H9 (cell line): ENCODE data around the gene DPYD. TPM values are rescaled to one million over a fixed set of nuclear protein-coding genes. Genes with fewer than 3 reads are reported as not detected.

Experiments used
- DNase-seq: peaks from one replicate; pipeline ENCODE4 v3.0.0-alpha.2; 2017
- H2AFZ ChIP-seq: one replicate; pipeline ENCODE4 v1.6.1; 2013; ENCODE audit warnings: mild to moderate bottlenecking, low read length, control low read depth, moderate library complexity
- H2AK5ac ChIP-seq: 2 replicates; pipeline ENCODE4 v1.6.1; 2013; ENCODE audit warnings: low read length, control low read depth, mixed read lengths; ENCODE audit not compliant: insufficient read length
- H2BK120ac ChIP-seq: one replicate; pipeline ENCODE4 v1.6.1; 2013; ENCODE audit warnings: low read depth, mild to moderate bottlenecking, low read length, control low read depth, inconsistent platforms; ENCODE audit not compliant: poor library complexity, severe bottlenecking
- H2BK12ac ChIP-seq: 2 replicates; pipeline ENCODE4 v1.6.1; 2013; ENCODE audit warnings: low read length, control low read depth, mixed read lengths, low read depth; ENCODE audit not compliant: insufficient read length
- H2BK15ac ChIP-seq: 2 replicates; pipeline ENCODE4 v1.6.1; 2013; ENCODE audit warnings: low read depth, low read length, control low read depth
- H2BK20ac ChIP-seq: one replicate; pipeline ENCODE4 v1.6.1; 2013; ENCODE audit warnings: low read depth, mild to moderate bottlenecking, low read length, control low read depth, inconsistent platforms; ENCODE audit not compliant: poor library complexity, severe bottlenecking
- H2BK5ac ChIP-seq: 2 replicates; pipeline ENCODE4 v1.6.1; 2013; ENCODE audit warnings: low read length, control low read depth, mixed read lengths; ENCODE audit not compliant: insufficient read length
- H3K14ac ChIP-seq: 2 replicates; pipeline ENCODE4 v1.6.1; 2013; ENCODE audit warnings: low read length, control low read depth; ENCODE audit not compliant: insufficient read depth
- H3K18ac ChIP-seq: 2 replicates; pipeline ENCODE4 v1.6.1; 2013; ENCODE audit warnings: low read depth, mild to moderate bottlenecking, mixed read lengths, low read length, control low read depth; ENCODE audit not compliant: insufficient read length
- H3K23ac ChIP-seq: 2 replicates; pipeline ENCODE4 v1.6.1; 2013; ENCODE audit warnings: low read length, control low read depth, mixed read lengths, low read depth; ENCODE audit not compliant: insufficient read length
- H3K23me2 ChIP-seq: 2 replicates; pipeline ENCODE4 v1.6.1; 2013; ENCODE audit warnings: low read depth, mild to moderate bottlenecking, mixed read lengths, low read length, control low read depth; ENCODE audit not compliant: insufficient read length, poor library complexity, severe bottlenecking
- H3K27ac ChIP-seq: 2 replicates; pipeline ENCODE4 v1.5.1; 2013; ENCODE audit warnings: low read length, control low read depth, mixed read lengths, low read depth; ENCODE audit not compliant: insufficient read length
- H3K27me3 ChIP-seq: 2 replicates; pipeline ENCODE4 v1.6.1; 2013; ENCODE audit warnings: low read length, control low read depth, inconsistent platforms; ENCODE audit not compliant: insufficient read depth
- H3K4ac ChIP-seq: 2 replicates; pipeline ENCODE4 v1.6.1; 2013; ENCODE audit warnings: low read depth, mild to moderate bottlenecking, control low read depth, inconsistent platforms, low read length, moderate library complexity
- H3K4me1 ChIP-seq: 2 replicates; pipeline ENCODE4 v1.6.1; 2013; ENCODE audit warnings: low read length, control low read depth, inconsistent platforms; ENCODE audit not compliant: insufficient read depth
- H3K4me2 ChIP-seq: 2 replicates; pipeline ENCODE4 v1.6.1; 2013; ENCODE audit warnings: low read length, control low read depth, mixed read lengths; ENCODE audit not compliant: insufficient read length, insufficient read depth
- H3K56ac ChIP-seq: 2 replicates; pipeline ENCODE4 v1.6.1; 2013; ENCODE audit warnings: low read depth, mild to moderate bottlenecking, mixed read lengths, low read length, control low read depth; ENCODE audit not compliant: insufficient read length
- H3K79me1 ChIP-seq: 2 replicates; pipeline ENCODE4 v1.6.1; 2013; ENCODE audit warnings: low read depth, mild to moderate bottlenecking, moderate library complexity, low read length, control low read depth, inconsistent platforms; ENCODE audit not compliant: insufficient read depth, poor library complexity, severe bottlenecking
- H3K79me2 ChIP-seq: 2 replicates; pipeline ENCODE4 v1.6.1; 2013; ENCODE audit warnings: low read length, control low read depth, inconsistent platforms; ENCODE audit not compliant: insufficient read depth
- H3K9ac ChIP-seq: 2 replicates; pipeline ENCODE4 v1.6.1; 2013; ENCODE audit warnings: low read length, control low read depth, mixed read lengths; ENCODE audit not compliant: insufficient read length; ENCODE audit errors: extremely low read depth
- H3K9me3 ChIP-seq: one replicate; pipeline ENCODE4 v1.6.1; 2013; ENCODE audit warnings: low read depth, low read length, inconsistent platforms; ENCODE audit not compliant: control insufficient read depth
- H3T11ph ChIP-seq: one replicate; pipeline ENCODE4 v1.6.1; 2013; ENCODE audit warnings: mild to moderate bottlenecking, low read length, control low read depth, inconsistent platforms
- H4K20me1 ChIP-seq: one replicate; pipeline ENCODE4 v1.6.1; 2013; ENCODE audit not compliant: control insufficient read depth, insufficient read length, insufficient read depth
- H4K5ac ChIP-seq: 2 replicates; pipeline ENCODE4 v1.6.1; 2013; ENCODE audit warnings: low read depth, mild to moderate bottlenecking, mixed read lengths, low read length, control low read depth; ENCODE audit not compliant: insufficient read length
- H4K8ac ChIP-seq: replicated peaks from 2 replicates; pipeline ENCODE4 v1.6.1; 2013; ENCODE audit warnings: low read length, control low read depth, mixed read lengths, low read depth; ENCODE audit not compliant: insufficient read length
- H4K91ac ChIP-seq: 2 replicates; pipeline ENCODE4 v1.6.1; 2013; ENCODE audit warnings: low read depth, mild to moderate bottlenecking, moderate library complexity, mixed read lengths, low read length, control low read depth; ENCODE audit not compliant: insufficient read length
- H3K27ac Mint-ChIP-seq, 3 experiments: 2 replicates in 2 of 3; 3 replicates in 1 of 3; pipeline ENCODE4 v1.8.0; 2020 to 2021; ENCODE audit warnings: mixed read lengths in 3 of 3, mild to moderate bottlenecking in 1 of 3, moderate library complexity in 1 of 3
- H3K27me3 Mint-ChIP-seq: 2 replicates; pipeline ENCODE4 v1.8.0; 2021; ENCODE audit warnings: low read depth, mild to moderate bottlenecking, moderate library complexity, mixed read lengths
- H3K36me3 Mint-ChIP-seq, 3 experiments: 2 replicates in 2 of 3; 3 replicates in 1 of 3; pipeline ENCODE4 v1.8.0; 2020 to 2021; ENCODE audit warnings: low read depth in 3 of 3, mixed read lengths in 3 of 3; ENCODE audit not compliant: insufficient read depth in 1 of 3
- H3K4me1 Mint-ChIP-seq, 2 experiments: 2 replicates each; pipeline ENCODE4 v1.8.0; 2020; ENCODE audit warnings: mixed read lengths in 2 of 2
- H3K4me3 Mint-ChIP-seq, 2 experiments: 2 replicates in 1 of 2; 3 replicates in 1 of 2; pipeline ENCODE4 v1.8.0; 2020 to 2021; ENCODE audit warnings: mild to moderate bottlenecking in 2 of 2, mixed read lengths in 2 of 2, moderate library complexity in 1 of 2
- H3K9me3 Mint-ChIP-seq, 2 experiments: 2 replicates in 1 of 2; 3 replicates in 1 of 2; pipeline ENCODE4 v1.8.0; 2020; ENCODE audit warnings: mild to moderate bottlenecking in 2 of 2, mixed read lengths in 2 of 2, moderate library complexity in 1 of 2
- WGBS: extraction: QIAGEN DNeasy Blood & Tissue Kit; methylation state at CpG from one replicate; pipeline ENCODE4 v1.1.7; 2013; ENCODE audit warnings: missing lambda C conversion rate, low lambda C conversion rate, mixed read lengths; ENCODE audit not compliant: insufficient read length; ENCODE audit errors: extremely low coverage; 5-methylcytosine and 5-hydroxymethylcytosine counted together
- total RNA-seq: library from RNA; stranded (reverse); gene quantifications from 2 replicates; pipeline ENCODE4 v1.2.1, GENCODE V29; 2021
- TF ChIP-seq, protein P1 (sequence below): fragments of 200-600 bp; sonication (generic); conservative IDR thresholded peaks from 3 replicates; pipeline ENCODE4 v1.8.0; 2021; ENCODE audit warnings: antibody characterized with exemption, mild to moderate bottlenecking

DPYD gene
- total RNA-seq, 1 experiment from 2014 or later: 0.37 TPM

- Histone ChIP-seq H3K18ac (no peak overlapping the region), H3T11ph (no peak overlapping the region), H2AK5ac (no peak overlapping the region), H2BK15ac (no peak overlapping the region), H3K23ac (no peak overlapping the region), H3K4ac (no peak overlapping the region), H3K79me2 (no peaks in the 10 kb centered on the region), H4K5ac (no peak overlapping the region), H3K23me2 (no peaks in the 10 kb centered on the region), H2BK5ac (no peak overlapping the region), H4K20me1 (no peaks in the 10 kb centered on the region), H3K56ac (no peak overlapping the region), H3K9me3 (no peaks in the 10 kb centered on the region), H4K91ac (no peak overlapping the region), H3K4me1 (no peaks in the 10 kb centered on the region), H3K27ac (no peak overlapping the region), H3K4me2 (no peak overlapping the region), H3K27me3 (no peaks in the 10 kb centered on the region), H2AFZ (no peak overlapping the region), H3K9ac (no peak overlapping the region), H2BK12ac (no peak overlapping the region), H2BK20ac (no peak overlapping the region), H4K8ac (no peak overlapping the region), H3K79me1 (no peaks in the 10 kb centered on the region), H3K14ac (no peak overlapping the region), H2BK120ac (no peak overlapping the region)
- TF ChIP-seq, protein P1, sequence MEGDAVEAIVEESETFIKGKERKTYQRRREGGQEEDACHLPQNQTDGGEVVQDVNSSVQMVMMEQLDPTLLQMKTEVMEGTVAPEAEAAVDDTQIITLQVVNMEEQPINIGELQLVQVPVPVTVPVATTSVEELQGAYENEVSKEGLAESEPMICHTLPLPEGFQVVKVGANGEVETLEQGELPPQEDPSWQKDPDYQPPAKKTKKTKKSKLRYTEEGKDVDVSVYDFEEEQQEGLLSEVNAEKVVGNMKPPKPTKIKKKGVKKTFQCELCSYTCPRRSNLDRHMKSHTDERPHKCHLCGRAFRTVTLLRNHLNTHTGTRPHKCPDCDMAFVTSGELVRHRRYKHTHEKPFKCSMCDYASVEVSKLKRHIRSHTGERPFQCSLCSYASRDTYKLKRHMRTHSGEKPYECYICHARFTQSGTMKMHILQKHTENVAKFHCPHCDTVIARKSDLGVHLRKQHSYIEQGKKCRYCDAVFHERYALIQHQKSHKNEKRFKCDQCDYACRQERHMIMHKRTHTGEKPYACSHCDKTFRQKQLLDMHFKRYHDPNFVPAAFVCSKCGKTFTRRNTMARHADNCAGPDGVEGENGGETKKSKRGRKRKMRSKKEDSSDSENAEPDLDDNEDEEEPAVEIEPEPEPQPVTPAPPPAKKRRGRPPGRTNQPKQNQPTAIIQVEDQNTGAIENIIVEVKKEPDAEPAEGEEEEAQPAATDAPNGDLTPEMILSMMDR: no peak
- DNase-seq: no peak
- Mint-ChIP-seq H3K4me3 (no peak overlapping the region), H3K27ac (no peak overlapping the region; a peak in 1 of 7 replicates), H3K4me1 (0 out of 4 replicates have a peak, but pooled peaks cover 3 to 7% of the 10 kb centered on the region in 2 experiments), H3K9me3 (no peaks in the 10 kb centered on the region), H3K27me3 (no peaks in the 10 kb centered on the region), H3K36me3 (0 out of 7 replicates have a peak, but pooled peaks cover 0 to 2% (median 0%) of the 10 kb centered on the region in 3 experiments)
- no CpG with 5 or more reads among the region's 4 CpGs for WGBS
Measured at GRCh38 chr1:97365026-97365425, 555.8 kb downstream of the DPYD start.
